ENCODE results near the gene SIRT3.
"Not testable (repeated sequence)": the region's sequence is repeated elsewhere in the genome, so short reads cannot be mapped to it uniquely, and the experiment has no call there.

SIRT3 gene

DNA sequence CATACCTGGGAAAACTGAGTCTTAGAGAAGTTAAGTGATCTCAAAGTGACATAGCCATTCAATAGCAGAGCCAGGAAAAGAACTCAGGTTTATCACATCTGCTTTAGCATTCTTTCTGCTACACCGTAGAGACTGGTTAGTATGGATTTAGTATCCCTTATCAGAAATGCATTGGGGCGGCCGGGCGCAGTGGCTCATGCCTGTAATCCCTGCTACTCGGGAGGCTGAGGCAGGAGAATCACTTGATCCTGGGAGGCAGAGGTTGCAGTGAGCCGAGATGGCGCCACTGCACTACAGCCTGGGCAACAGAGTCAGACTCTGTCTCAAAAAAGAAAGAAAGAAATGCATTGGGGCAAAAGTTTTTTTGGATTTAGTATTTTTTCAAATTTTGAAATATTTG is 2.2 kb upstream of the SIRT3 start:
- DNase-seq: not testable (repeated sequence)

DNA sequence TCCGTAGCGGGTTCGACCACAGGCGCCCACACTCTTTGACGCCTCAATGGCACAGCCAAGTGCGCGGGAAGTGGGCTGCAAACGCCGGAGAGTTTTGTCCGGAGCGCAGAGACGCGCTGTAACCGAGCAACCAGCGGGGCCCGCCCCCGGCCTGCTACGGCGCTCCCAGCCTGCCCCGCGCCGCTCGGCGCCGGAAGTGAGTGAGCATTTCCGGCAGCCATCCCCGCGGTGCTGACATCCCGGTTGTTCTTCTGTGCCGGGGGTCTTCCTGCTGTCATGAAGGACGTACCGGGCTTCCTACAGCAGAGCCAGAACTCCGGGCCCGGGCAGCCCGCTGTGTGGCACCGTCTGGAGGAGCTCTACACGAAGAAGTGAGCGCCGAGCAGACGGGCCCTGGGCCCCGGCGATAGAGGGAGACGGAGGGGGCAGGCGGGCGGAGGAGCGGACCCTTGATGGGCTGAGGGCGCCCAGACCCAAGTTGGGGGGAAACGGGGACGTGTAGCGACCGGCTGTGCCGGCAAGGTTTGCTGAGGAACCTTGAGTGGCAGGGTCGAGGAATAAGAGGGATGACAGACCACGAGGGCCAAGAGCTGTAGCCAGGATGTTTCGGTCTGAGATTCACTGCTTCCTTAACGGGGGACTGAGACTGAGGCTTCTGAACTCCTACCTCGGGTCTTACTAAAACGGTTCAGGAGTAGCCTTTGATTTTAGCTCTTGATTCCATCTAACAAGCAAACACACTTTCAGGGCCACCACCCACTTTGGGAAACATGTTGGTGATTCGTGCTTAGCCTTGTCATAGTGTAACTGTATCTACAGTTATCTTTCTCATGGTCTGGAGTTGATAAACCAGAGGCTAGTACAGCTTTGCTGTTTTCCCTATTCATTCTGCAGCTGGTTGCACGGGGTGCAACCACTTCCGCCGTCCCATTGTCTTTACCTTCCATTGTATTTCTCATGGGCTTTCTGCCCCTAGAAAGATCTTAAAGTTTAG is 929 bp upstream of the SIRT3 start, which contains the start of gene PSMD13:
PSMD13 (plus strand) TSS at position 203 of the 994 bp plus-strand sequence; CDS start at position 277, 74 bp downstream.
- DNase-seq: peak; percentile 5

DNA sequence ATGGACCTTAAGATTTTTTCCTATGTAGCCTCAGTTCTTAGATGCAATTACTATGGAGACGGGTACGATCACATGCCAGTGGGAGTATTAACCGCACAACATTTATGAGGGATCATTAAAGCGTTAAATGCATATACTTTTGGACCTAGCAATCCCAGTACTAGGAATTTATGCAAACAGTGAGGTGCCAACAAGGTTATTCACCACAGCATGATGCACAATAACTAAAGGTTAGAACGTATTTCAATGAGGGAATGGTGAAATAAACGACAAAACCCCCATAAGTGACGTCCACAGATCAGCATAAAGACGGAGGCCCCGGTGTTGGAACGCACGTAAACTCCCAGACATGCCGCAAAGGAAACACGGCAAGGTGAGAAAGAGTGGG is 539 bp downstream of the SIRT3 start:
- DNase-seq: no peak

DNA sequence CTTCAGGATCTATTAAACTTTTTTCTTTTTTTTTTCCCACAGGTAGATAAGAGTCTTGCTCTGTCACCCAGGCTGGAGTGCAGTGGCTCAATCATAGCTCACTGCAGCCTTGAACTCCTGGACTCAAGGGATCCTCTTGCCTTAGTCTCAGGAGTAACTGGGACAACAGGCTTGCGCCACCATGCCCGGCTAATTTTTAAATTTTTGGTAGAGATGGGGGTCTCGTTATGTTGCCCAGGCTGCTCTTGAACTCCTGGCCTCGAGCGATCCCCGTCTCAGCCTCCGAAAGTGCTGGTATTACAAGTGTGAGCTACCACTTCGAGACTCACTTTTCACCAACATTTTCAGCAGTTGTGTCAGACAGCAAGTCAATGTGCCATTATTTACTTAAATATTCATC is 962 bp downstream of the SIRT3 start:
- no peak for DNase-seq

DNA sequence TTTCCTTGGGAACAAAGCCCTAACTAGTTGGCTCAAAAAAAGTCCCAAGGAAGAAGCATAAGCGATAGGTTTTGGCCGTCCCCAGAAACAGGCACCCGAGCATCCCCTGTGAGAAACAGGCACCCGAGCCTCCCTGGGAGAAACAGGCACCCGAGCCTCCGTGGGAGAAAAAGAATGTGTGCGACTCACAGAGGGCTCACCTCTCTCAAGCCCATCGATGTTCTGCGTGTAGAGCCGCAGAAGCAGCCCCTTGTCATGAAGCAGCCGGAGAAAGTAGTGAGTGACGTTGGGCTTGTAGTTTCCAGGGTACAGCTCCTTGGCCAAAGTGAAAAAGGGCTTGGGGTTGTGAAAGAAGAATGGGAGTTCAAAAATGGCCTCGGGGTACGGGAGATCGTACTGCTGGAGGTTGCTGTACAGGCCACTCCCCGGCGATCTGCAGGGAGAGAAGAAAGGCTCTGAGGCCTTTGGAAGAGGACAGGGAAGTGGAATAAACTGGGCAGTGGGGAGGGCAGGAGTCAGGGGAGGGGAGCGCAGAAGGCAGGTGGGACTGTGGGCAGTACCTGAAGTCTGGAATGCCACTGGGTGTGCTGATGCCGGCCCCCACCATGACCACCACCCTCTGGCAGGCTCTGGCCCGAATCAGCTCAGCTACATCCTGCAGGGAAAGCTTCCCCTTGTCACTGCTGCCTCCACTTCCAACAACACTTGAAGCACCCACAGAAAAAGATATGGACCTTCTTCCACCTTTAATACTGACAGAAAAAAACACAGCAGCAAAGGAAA is 3.2 kb downstream of the SIRT3 start:
- DNase-seq: no peak

DNA sequence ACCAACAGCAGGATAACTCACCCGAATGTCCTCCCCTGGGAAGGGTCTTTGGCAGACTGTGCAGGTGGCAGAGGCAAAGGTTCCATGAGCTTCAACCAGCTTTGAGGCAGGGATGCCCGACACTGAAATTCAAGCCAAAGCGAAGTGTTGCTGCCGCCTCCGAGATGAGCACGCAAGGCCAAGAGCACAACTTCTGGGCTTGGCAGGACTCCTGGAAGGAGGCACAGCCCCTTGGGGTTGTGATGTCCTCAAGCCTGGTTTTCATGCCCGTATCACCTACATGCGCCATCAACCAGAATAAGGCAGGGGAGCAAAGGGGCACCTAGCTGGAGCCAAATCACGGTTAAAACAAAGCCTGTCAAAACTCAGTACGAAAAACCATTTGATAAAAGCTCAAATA is 5.7 kb downstream of the SIRT3 start:
- no peak for DNase-seq

DNA sequence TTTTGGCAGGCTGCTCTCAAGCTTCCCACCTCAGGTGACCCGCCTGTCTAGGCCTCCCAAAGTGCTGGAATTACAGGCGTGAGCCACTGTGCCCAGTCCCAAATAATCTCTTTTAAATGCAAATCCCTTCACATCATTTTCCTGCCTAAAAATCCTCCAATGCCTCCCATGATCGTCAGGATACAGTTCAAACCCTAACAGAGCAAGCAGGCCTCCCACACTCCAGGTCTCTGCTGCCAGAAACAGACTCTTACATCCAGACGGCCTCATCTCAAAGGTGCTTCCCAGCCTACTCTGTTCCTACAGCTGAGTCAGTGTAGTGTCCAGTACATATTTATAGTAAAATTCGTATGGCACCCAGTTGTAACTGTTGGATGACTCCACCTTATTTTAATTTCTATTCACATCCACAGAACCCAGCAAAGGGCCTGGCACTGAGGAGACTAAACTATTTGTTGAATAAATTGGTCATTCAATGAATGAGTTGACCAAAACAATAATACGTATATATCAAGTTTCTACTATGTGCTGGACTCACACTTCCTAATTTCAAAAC is 8.2 kb downstream of the SIRT3 start:
- DNase-seq: no peak

DNA sequence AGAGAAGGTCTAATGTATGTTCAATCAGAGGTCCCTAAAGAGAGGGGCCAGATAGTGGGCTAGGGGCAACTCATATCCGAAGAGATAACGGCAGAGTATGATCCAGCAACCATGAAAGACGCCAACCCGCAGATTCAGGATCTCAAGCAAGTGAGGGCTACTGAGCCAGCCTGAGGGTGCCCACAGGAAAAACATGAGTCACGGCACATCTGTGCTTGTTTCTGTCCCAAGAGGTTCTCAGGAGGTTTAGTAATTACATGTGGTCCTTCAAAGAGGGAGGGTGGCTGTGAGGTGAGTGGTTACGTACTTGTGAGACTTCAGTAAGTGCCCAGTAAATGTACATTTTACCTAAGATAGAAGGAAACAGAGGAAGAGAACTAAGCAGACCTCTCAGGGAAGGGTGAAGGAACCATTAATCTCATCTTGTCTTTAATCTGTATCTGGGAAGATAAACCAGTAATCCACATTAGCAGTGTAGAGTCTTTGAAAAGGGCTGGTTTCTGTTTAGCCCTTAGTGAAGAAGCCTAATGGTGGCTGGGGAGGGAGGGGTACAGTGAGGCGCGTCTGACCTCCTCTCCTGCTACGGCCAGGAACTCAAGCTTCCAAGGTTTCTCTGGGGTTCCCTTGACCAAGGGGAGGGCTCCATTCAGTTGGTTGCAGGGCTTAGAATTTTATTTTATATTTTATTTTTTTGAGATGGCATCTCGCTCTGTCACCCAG is 10.2 kb downstream of the SIRT3 start:
- peak; percentile 74 for DNase-seq

DNA sequence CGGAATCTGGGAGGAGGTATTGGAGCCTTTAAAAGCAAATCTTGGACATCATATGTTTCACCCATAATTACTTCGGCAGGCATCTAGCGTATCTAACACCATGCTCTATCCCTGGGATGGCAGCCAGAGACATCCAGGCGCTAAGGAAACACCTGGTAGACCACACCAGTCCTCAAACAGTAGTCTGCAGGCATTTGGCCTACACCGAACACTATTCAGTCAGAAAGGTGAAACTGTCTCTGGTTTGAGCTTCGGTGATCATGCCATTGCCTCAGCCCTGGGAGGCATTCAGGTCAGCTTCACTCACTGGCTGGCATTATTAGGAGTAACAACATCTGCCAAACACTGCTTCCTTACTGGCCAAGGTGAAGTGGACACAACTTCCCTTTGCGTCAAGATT is 11.7 kb downstream of the SIRT3 start:
- DNase-seq: no peak

DNA sequence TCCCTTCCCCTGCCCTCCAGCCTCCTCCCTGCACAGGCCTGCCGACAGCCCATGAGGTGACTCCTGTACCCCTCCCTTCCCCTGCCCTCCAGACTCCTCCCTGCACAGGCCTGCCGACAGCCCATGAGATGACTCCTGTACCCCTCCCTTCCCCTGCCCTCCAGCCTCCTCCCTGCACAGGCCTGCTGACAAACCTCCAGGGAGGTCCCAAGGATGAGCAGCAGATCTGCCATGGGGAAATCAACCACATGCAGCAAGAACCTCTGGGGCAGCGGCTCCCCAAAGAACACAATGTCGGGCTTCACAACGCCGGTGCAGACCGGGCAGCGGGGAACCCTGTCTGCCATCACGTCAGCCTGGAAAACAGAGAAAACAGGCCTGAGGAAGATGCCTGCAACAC is 12.3 kb downstream of the SIRT3 start:
- DNase-seq: no peak

DNA sequence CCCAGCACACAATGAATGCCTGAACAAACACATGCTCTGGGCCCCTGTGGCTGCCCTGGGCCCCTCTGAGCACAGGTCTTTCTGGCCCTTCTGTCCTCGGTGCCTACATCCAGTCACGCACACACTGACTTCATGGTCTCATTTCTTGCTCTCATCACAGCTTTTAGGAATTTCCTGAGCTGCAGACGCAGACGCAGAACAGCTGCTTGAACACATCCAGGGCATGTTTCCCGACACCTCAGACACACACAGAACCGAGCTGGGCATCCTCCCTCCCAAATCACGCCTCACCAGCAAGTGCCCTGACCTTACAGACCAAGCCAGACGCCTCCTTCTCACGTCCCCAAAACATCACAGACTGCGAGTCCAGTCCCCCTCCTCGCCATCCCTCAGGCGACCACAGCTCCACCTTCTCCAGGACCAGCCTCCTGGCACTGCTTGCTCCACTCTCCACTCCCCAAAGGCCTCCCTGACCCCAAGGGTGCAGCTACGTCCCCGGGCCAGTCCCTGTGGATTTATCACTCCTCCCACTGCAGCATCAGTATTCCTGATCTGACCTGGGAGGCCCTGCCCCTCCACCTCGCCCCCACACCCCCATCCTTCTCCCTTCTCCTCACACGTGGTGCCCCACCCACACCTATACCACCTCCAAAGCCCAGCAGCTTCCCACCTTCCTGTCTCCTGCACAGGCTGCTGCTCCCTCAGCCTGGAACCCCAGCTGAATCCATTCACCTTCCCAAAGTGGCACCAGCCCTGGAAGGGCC is 12.9 kb downstream of the SIRT3 start:
- DNase-seq: no peak

DNA sequence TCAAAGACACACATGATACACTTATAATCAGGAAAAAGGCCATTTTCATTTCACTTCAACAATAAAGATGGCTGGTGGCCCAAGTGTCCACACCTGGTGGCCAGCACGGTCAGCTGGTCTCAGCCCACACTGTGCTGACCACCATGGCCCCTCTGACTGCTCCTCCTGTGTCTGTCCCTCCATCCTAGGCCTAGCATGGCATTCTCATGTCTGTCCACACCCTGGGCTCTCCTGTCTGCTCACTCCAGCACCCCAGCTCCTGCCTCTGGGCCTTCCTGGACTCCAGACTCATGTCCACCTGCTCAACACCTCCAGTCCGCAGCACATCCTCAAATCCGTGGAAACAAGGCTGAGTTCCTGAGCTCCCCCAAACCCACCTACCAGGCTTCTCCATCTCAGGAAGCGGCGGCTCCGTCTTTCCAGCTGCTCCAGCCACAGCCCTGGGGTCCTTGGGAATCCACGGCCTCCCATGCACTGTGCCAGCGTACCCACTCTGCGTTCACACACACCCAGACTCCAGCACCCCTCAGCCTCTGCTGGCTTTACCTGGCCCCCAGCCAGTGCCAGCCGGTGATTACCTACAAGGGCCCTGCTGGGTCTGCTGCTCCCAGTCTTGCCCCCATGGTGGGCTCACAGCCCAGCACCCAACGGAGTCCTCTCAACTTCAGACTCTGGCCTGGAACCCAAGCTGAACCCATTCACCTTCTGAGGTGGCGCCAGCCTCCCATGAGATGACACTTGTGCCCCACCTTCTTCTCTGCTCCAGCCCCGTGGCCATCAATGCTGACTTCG is 13.9 kb downstream of the SIRT3 start:
- DNase-seq: no peak

DNA sequence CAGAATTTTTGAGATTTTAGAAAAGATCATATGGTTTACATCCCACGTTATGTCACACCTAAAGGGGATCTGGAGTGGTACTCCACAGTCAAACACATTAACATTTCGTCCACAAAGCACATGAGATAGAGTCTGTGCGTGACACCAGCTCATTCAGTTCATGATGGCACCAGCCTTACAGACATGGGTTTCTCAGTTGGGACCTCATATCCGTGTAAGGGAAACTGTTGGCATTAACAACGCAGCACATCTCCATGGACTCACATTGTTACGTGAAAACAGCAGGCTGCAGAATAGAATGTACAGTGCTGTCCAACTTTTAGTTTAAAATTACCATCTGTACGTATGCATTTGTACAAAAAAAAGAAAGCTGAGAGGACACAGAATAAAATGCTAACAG is 14.6 kb downstream of the SIRT3 start:
- no peak for DNase-seq

DNA sequence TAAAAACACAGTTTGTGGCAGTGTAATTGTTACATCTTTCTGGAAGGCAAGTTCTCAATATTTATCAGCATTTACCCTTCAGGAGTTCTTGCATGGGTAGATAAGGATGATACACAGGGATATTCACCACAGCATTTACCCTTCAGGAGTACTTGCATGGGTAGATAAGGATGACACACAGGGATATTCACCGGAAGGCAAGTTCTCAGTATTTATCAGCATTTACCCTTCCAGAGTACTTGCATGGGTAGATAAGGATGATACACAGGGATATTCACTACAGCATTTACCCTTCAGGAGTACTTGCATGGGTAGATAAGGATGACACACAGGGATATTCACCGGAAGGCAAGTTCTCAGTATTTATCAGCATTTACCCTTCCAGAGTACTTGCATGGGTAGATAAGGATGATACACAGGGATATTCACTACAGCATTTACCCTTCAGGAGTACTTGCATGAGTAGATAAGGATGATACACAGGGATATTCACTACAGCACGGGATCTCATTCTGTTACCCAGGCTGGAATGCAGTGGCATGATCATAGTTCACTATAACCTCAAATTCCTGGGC is 15.4 kb downstream of the SIRT3 start:
- not testable (repeated sequence) for DNase-seq

DNA sequence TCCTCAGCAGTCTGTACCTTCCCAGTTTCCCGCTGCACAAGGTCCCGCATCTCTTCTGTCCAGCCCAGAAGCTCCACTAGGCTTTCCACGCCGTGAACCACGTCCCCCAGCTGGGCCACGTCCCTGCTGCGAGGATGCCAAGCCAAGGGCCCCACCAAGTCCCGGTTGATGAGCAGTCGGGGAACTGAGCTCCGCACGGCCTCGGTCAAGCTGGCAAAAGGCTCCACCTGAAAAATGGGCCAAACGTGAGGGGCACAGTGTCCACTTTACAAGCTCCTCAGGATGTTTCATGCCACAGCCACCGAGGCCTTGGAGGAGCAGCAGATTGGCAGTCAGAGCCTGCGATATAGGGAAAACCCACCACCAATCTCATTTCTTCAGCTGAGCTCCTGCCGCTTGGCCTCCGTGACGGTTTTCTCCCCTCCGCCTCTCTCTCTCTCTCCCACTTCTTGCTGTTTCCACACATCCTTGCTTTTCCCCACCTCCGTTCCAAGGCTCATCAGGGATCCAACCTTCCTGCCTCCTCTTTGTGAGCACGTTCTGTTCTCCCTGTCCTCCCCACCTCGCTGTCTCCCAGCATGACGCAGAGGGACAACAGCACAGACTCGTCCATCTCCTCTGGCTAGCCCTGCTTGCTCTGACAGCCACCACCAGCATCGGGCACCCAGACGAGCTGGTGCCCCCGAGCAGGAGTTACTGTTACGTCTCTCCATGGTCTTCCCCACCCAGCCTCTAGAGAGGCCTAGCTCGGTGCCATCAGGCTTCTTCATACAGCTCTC is 17.1 kb downstream of the SIRT3 start:
- DNase-seq: no peak

DNA sequence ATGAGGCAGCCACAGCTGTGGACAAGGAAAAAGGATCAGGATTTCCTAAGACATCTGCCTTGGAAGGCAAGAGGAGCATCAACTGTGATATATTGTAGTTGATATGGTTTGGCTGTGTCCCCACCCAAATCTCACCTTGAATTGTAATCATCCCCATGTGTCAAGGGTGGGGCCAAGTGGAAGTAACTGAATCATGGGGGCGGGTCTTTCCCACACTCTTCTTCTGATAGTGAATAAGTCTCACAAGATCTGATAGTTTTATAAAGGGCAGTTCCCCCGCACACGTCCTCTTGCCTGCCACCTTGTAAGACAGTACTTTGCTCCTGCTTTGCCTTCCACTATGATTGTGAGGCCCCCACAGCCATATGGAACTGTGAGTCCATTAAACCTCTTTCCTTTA is 18.4 kb downstream of the SIRT3 start:
- no peak for DNase-seq

DNA sequence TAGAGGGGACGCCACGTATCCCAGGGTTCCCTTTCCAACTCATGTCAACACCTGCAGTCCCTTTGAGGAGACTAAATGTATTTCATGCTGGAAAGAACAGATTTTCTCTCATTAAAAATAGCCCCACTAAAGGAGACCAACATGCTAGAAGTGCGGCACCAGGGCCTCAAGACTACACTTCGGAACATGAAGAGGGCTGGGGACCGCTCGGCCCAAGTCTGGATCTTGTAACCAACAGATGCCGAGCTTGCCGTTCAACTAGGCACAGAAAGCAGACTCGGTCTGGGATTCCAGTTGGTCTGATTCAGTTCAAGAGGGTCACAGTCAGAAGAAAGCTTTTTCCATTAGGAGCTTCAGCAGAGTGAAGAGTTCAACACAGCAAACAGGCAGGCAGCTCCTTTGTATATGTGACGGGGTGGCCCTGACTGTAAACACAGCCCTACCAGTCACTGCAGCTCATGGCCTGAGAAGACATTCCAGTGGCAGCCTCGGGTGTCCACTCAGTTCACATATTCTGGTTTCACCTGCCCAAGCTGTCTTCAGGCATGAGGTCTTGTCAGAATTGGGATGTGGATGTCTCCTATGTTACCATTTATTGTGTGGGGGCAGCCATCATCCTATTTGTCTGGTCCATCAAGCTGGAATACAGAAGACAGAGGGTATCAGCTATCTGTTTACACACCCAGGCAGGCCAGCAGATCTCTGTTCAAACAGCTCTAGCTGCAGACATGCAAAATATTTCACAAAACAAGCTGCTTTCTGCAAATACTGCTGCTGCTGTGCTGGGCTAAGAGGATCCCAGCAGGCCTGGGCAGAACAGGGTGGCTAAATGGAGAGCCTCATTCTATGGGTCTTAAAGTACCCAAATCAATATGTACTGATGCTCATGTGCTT is 19.8 kb downstream of the SIRT3 start:
- no peak for DNase-seq

DNA sequence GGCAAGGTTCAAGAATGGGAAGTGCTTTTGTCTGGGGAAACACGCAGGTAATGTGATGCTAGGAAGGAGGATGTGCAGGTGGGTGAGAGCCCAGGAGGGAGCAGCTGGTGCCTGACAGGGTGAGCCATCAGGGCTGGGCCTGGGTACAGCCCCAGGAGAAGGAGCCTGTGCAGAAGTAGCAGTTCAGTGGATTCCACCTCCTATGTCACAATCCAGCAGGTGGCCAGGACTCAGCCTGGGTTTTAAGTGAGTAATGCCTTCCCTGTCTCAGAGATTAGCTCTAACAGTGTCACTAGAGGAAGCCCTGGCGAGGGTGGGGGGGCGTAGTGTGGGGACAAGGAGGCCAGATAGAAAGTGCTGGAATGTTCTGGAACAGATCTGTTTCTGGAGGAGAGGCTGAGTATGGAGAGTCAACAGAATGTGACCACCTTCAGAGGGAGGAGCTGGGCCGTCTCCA is 20.5 kb downstream of the SIRT3 start:
- DNase-seq: peak; percentile 2

DNA sequence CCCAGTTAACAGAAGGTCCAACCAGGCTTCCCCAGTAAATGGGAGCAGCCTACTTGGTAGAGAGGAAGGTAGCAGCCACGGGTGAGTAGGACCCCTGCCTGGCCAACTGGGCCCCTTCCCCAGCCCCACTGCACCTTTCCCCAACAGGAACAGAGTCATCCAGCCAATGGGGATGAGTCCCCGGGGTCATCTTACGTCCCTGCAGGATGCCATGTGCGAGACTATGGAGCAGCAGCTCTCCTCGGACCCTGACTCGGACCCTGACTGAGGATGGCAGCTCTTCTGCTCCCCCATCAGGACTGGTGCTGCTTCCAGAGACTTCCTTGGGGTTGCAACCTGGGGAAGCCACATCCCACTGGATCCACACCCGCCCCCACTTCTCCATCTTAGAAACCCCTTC is 22.1 kb downstream of the SIRT3 start:
- no peak for DNase-seq

Data from GF-D8 (cell line).